Pancreas (tissue), 10 donors: ENCODE data around the gene FAM9C. TPM values are rescaled to one million over a fixed set of nuclear protein-coding genes. Genes with fewer than 3 reads are reported as not detected.

Source experiments
- ATAC-seq, 4 donors: fragments of 200-7000 bp; cut with Tn5 transposase; one replicate each; pipeline versions ENCODE4 v1.8.0 to v1.9.1; 2020; ENCODE audit warnings: mild to moderate bottlenecking in 4 of 4, moderate library complexity in 4 of 4
- DNase-seq, 6 donors: peaks; one replicate each; pipeline ENCODE4 v3.0.0-alpha.2; 2020
- FAIRE-seq: peaks from 2 replicates; lab custom pipeline; 2012; peaks lifted over from hg19 to GRCh38; lab: Jason Lieb, UNC
- H3K27ac ChIP-seq, 4 donors: fragments of 200-600 bp; sonication (generic); 1 replicate in 3 of 4; 2 replicates in 1 of 4; pipeline versions ENCODE4 v1.5.0 to v1.8.0; 2020
- H3K27me3 ChIP-seq, 4 donors: fragments of 200-600 bp; one replicate each; pipeline ENCODE4 v1.8.0; 2021
- H3K36me3 ChIP-seq, 3 donors: fragments of 200-600 bp; sonication (generic) in 1 of 3; one replicate each; pipeline versions ENCODE4 v1.5.0 to v1.8.0; 2020 to 2021
- H3K4me1 ChIP-seq, 3 donors: fragments of 200-600 bp; one replicate each; pipeline ENCODE4 v1.8.0; 2021
- H3K4me3 ChIP-seq, 4 donors: fragments of 200-600 bp; sonication (generic) in 2 of 4; one replicate each; pipeline versions ENCODE4 v1.5.0 to v1.8.0; 2020 to 2021
- H3K9me3 ChIP-seq, 4 donors: fragments of 200-600 bp; one replicate each; pipeline ENCODE4 v1.8.0; 2021
- CTCF ChIP-seq, 4 donors: fragments of 200-600 bp; sonication (generic) in 3 of 4; IDR thresholded peaks; one replicate each; pipeline versions ENCODE4 v1.5.0 to v1.8.0; 2021; ENCODE audit warnings: antibody characterized with exemption in 4 of 4
- WGBS, 2 donors: extraction: QIAGEN DNeasy Blood & Tissue Kit; methylation state at CpG; one replicate each; pipeline ENCODE4 v1.1.7; 2013; 5-methylcytosine and 5-hydroxymethylcytosine counted together
- intact Hi-C, 3 donors: fragments of 100-400 bp; cut with DNase I; formaldehyde crosslinking; loops; one replicate each; pipeline versions ENCODE4 v1.11.1 to v1.14.2; 2022
- polyA plus RNA-seq, 2 donors: library from polyadenylated mRNA; stranded (reverse); fragments of 200-250 nt; gene quantifications; one replicate each; pipeline ENCODE4 v1.2.3, GENCODE V29; 2013
- total RNA-seq, 6 donors: library from RNA; stranded (reverse); fragmentation: NEBNext Ultra II Directional in 4 of 6; extraction: Animal tissue kit (Norgen Biotek cat#: 25700) in 4 of 6; gene quantifications; one replicate each; pipeline versions ENCODE4 v1.2.1 to v1.2.4, GENCODE V29; 2021 to 2023
- donor health status: healthy with polysubstance abuse.
- donor health status: DM: no; HTN: no; CAD: no; lungs with moderate emphysema.
- donor health status: DM: no; HTN: no; CAD: no.
- donor health status: control.
- donor health status: control.
- donor health status: Bipolar disorder and iron deficiency.
- donor health status: DM: yes; HTN: yes; CAD: no.
- donor health status: DM: no; HTN: no; CAD: no.
- donor health status: DM: no; HTN: no; CAD: no.
- donor health status: DM: yes; HTN: yes; CAD: no.

The FAM9C gene
- total and polyA plus RNA-seq, 8 donors, result not detected

DNA sequence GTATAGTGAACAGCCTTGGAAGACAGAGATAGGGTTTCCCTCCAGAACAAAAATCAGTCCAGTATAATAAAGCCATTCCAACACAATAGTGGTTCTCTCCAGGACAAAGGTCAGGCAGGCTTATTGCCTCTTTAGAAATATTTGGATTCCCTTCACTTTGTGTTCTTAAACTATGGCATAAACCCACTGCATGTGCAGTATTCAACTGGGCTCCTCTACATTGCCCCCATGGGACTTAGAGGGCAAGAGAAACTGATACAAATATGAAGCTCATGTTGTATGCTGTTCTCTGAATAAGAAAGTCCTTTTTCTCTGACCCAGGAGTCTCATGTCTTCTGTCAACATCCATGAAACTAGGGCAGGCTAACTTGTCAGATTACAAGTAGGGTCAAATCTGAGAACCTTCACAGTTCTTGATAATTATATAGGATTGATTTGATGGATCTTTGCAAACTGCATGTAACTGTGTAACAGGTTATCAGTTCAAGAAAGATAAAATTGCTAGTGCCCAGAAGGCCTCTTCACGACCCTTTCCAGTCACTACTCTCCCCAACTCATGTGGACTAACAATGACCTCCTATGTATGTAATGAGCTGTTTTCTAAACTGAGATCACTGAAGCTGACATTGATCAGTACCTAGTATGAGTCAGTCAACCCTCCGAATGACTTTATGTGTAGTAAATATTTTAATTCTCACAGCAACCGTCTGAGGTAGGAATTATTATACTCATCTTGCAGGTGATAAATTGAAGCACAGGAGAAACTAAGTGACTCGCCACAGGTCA, 31.9 kb upstream of the FAM9C start:
- no peaks in the 10 kb centered on the region for H3K27me3 ChIP-seq
- DNase-seq, result no peak
- no peak for TF ChIP-seq CTCF (IDR thresholded peaks at IDR 0.05)
- intact Hi-C loops, result no loop called here
- H3K27ac ChIP-seq, result no peak overlapping the region
- H3K36me3 ChIP-seq, result no peaks in the 10 kb centered on the region
- no peaks in the 10 kb centered on the region for H3K9me3 ChIP-seq
- no peak overlapping the region for H3K4me3 ChIP-seq
- 74 to 78% methylated on average over 4 of the region's 4 CpGs for WGBS, 2 donors
- ATAC-seq, result no peak
- FAIRE-seq, result no peak
- peaks cover 0 to 3% (median 0%) of the 10 kb centered on the region in 3 donors for H3K4me1 ChIP-seq

- FAIRE-seq, result no peak
- H3K27ac ChIP-seq, result no peak overlapping the region
Measured at GRCh38 chrX:13074297-13075262, 30.2 kb upstream of the FAM9C start.

DNA sequence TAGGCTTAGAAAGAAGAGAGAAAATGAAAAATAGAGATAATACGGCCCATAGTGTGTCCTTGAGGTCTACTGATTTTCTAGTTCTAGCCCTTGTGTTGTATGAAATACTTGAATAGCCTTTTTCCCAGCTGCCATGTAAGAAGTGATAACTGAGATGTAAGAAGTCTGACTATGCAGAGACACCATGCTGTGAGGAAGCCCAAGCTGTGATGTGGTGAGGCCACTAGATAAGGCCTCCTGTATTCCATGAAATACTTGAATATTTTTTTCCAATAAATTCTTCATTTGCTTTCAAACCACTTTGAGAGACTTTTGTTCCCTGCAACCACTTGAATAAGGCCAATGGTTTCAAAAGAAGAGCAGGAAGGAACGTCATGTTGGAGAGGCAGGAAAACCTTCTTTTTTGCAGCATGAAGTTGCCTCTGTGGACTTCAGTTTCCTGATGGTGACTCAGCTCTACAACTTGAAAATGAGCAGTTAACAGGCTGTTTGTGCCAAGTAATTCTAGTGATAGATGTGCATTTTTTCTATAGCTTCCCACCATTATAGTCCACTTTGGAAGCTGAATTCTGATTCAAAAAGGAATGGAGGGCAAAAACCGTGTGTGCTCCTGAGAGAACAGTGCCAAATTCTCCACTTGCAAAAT, 25.5 kb upstream of the FAM9C start:
- WGBS, 2 donors, result 63 to 85% methylated on average over 3 of the region's 3 CpGs
- intact Hi-C loops, result no loop called here
- Histone ChIP-seq H3K9me3 (no peaks in the 10 kb centered on the region), H3K27ac (no peak overlapping the region), H3K4me1 (no peaks in the 10 kb centered on the region), H3K27me3 (no peaks in the 10 kb centered on the region), H3K4me3 (no peak overlapping the region), H3K36me3 (no peaks in the 10 kb centered on the region)
- DNase-seq (no peak), ATAC-seq (no peak), FAIRE-seq (no peak)
- TF ChIP-seq CTCF (IDR thresholded peaks at IDR 0.05), result no peak

More at GRCh38 chrX:13074297-13075262, 30.2 kb upstream of the FAM9C start:
- no peaks in the 10 kb centered on the region for H3K4me1 ChIP-seq
- H3K27me3 ChIP-seq, result no peaks in the 10 kb centered on the region
- TF ChIP-seq CTCF (IDR thresholded peaks at IDR 0.05), result no peak
- H3K9me3 ChIP-seq, result no peaks in the 10 kb centered on the region
- 87 to 96% methylated on average over 9 of the region's 9 CpGs for WGBS, 2 donors
- no peak overlapping the region for H3K4me3 ChIP-seq
- no peak for ATAC-seq
- intact Hi-C loops, result no loop called here
- no peak for DNase-seq
- no peaks in the 10 kb centered on the region for H3K36me3 ChIP-seq

- Histone ChIP-seq H3K27me3 (no peaks in the 10 kb centered on the region), H3K27ac (no peak overlapping the region), H3K36me3 (no peaks in the 10 kb centered on the region), H3K4me3 (no peak overlapping the region), H3K9me3 (no peaks in the 10 kb centered on the region), H3K4me1 (no peaks in the 10 kb centered on the region)
- 68 to 76% methylated on average over 1 of the region's 1 CpG for WGBS, 2 donors
- intact Hi-C loops, result no loop called here
- no peak for DNase-seq
- no peak for ATAC-seq
- no peak for TF ChIP-seq CTCF (IDR thresholded peaks at IDR 0.05)
- FAIRE-seq, result no peak
Measured at GRCh38 chrX:13068651-13069050, 24.2 kb upstream of the FAM9C start.
